ENCODE results near the gene CCN5. TPM values are rescaled to one million over a fixed set of nuclear protein-coding genes. Genes with fewer than 3 reads are reported as not detected.

Gene CCN5
- total and polyA plus RNA-seq, 2 of the 8 experiments (the other 6 are each of a cell fraction or from before 2014, with no cell fraction given), result not detected

DNA sequence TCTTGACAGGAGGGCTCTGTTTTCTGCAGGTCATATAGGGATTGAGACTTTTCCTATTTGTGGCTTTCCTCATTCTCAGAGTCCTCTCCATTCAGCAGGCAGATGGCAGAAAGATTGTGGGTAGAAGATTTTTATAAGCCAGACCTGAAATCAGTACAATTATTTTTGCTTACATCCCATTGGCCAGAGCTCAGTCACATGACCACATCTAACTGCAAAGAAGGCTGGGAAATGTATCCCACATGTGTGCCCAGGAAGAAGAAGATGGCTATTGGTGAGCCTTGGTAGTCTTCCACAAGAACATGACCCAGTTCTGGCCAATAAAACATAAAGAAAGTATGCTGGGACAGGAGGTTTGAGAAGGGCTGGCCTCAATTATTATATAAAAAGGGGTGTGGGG lies 21.5 kb upstream of the CCN5 start:
- no peak overlapping the region for H2AFZ ChIP-seq (ENCODE audit: low read length)
- no peaks in the 10 kb centered on the region for H3K27me3 ChIP-seq (replicated peaks in 1 of 4; ENCODE audit: control insufficient read depth in 3 of 4, extremely low read depth in 1 of 4, insufficient read depth in 3 of 4, low read length in 3 of 4)
- CTCF ChIA-PET (ENCODE audit: partially characterized antibody), result interaction anchor here (0.6 to 7.4 kb wide), 7 partner anchors 9 to 54 kb away, joined by 3 to 83 read pairs (median 4); no protein-coding TSS in a partner anchor
- POLR2A ChIA-PET (ENCODE audit: partially characterized antibody), result no interaction called here
- H3K18ac ChIP-seq (ENCODE audit: extremely low read depth, low read length), result no peak overlapping the region
- no peak overlapping the region for H3K56ac ChIP-seq (replicated peaks; ENCODE audit: insufficient read length, low read depth, low read length)
- H2BK12ac ChIP-seq (ENCODE audit: low read depth, low read length), result peak overlapping the region; percentile 56; the same call in 1 of the 2 replicates
- H3K79me2 ChIP-seq (ENCODE audit: control insufficient read depth in 1 of 2, insufficient read depth in 2 of 2, low read length in 2 of 2), result no peaks in the 10 kb centered on the region
- FAIRE-seq (no peak), DNase-seq (ENCODE audit: low read depth in 1 of 2, low spot score in 2 of 2) (no peak)
- no peak overlapping the region for H2AK5ac ChIP-seq (ENCODE audit: low read depth, low read length)
- H4K20me1 ChIP-seq (replicated peaks in 1 of 2; ENCODE audit: control insufficient read depth in 1 of 2, insufficient read depth in 2 of 2, low read length in 2 of 2), result no peaks in the 10 kb centered on the region
- H2BK5ac ChIP-seq (ENCODE audit: low read depth, low read length), result no peak overlapping the region
- H3K4me2 ChIP-seq (ENCODE audit: insufficient read depth in 1 of 2, low read depth in 2 of 2, low read length in 2 of 2), result no peak overlapping the region
- no peaks in the 10 kb centered on the region for H3K36me3 ChIP-seq (ENCODE audit: control insufficient read depth in 2 of 4, insufficient read depth in 4 of 4, low read length in 3 of 4)
- H2BK15ac ChIP-seq (ENCODE audit: low read length), result 0 out of 2 replicates have a peak overlapping the region, but pooled peaks have one; percentile 36
- H3K23me2 ChIP-seq (ENCODE audit: low read depth, low read length), result no peaks in the 10 kb centered on the region
- no peak overlapping the region for H3K27ac ChIP-seq (ENCODE audit: low read depth, low read length)
- no peak overlapping the region for H4K91ac ChIP-seq (replicated peaks; ENCODE audit: insufficient read length, low read length)
- no peak overlapping the region for H3K4ac ChIP-seq (replicated peaks; ENCODE audit: insufficient read length, low read depth, low read length)
- H4K8ac ChIP-seq (ENCODE audit: extremely low read depth, insufficient read depth, low read length), result no peak overlapping the region
- no peak overlapping the region for H3K4me3 ChIP-seq (ENCODE audit: extremely low read depth in 1 of 4, insufficient read depth in 2 of 4, low read depth in 3 of 4, low read length in 4 of 4)
- H2BK120ac ChIP-seq (replicated peaks; ENCODE audit: low read depth, low read length), result no peak overlapping the region
- H4K5ac ChIP-seq (ENCODE audit: insufficient read length, low read depth, low read length), result no peak overlapping the region
- no peak overlapping the region for H3K23ac ChIP-seq (ENCODE audit: insufficient read length)
- peaks cover 0 to 4% of the 10 kb centered on the region in 2 experiments; a peak in 1 of 4 replicates for H3K9me3 ChIP-seq (ENCODE audit: insufficient read depth in 2 of 2, low read depth in 1 of 2, low read length in 1 of 2)
- no peaks in the 10 kb centered on the region for H3K79me1 ChIP-seq (ENCODE audit: low read depth, low read length)
- peaks cover 0 to 3% (median under 1%) of the 10 kb centered on the region in 4 experiments; a peak in 2 of 7 replicates for H3K4me1 ChIP-seq (replicated peaks in 1 of 4; ENCODE audit: control insufficient read depth in 3 of 4, insufficient read depth in 4 of 4, low read length in 3 of 4)
- no peak overlapping the region for H3K9ac ChIP-seq (replicated peaks in 1 of 4; ENCODE audit: extremely low read depth in 1 of 4, low read depth in 3 of 4, low read length in 3 of 4)
- no peak overlapping the region for H2BK20ac ChIP-seq (ENCODE audit: low read length)
- H3K14ac ChIP-seq (ENCODE audit: insufficient read length), result no peak overlapping the region
- TF ChIP-seq ASH2L (IDR thresholded peaks at IDR 0.05; ENCODE audit: low read length) (no peak), SP2 (IDR thresholded peaks at IDR 0.05; ENCODE audit: low read length) (no peak), RXRA (IDR thresholded peaks at IDR 0.05; ENCODE audit: insufficient read depth, low read depth, low read length) (no peak), TEAD4 (IDR thresholded peaks at IDR 0.05; ENCODE audit: low read depth, low read length) (no peak)
- TF ChIP-seq, protein P1, sequence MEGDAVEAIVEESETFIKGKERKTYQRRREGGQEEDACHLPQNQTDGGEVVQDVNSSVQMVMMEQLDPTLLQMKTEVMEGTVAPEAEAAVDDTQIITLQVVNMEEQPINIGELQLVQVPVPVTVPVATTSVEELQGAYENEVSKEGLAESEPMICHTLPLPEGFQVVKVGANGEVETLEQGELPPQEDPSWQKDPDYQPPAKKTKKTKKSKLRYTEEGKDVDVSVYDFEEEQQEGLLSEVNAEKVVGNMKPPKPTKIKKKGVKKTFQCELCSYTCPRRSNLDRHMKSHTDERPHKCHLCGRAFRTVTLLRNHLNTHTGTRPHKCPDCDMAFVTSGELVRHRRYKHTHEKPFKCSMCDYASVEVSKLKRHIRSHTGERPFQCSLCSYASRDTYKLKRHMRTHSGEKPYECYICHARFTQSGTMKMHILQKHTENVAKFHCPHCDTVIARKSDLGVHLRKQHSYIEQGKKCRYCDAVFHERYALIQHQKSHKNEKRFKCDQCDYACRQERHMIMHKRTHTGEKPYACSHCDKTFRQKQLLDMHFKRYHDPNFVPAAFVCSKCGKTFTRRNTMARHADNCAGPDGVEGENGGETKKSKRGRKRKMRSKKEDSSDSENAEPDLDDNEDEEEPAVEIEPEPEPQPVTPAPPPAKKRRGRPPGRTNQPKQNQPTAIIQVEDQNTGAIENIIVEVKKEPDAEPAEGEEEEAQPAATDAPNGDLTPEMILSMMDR (IDR thresholded peaks at IDR 0.05; ENCODE audit: control extremely low read depth in 1 of 3, insufficient read depth in 1 of 3, low read depth in 1 of 3, low read length in 3 of 3), result no peak

Data from H1 (cell line).